Endodermal cell (in vitro differentiated cells): ENCODE results near the gene MACROH2A1. TPM values are rescaled to one million over a fixed set of nuclear protein-coding genes. Genes with fewer than 3 reads are reported as not detected.
A peak's percentile ranks its signal among the peaks of the same experiment; 100 is the strongest.

Source experiments
- DNase-seq: peaks from one replicate; pipeline ENCODE4 v3.0.0-alpha.2; 2017
- H3K27ac ChIP-seq: 2 replicates; pipeline ENCODE4 v1.5.1; 2013; ENCODE audit warnings: mild to moderate bottlenecking, low read depth, low read length, moderate library complexity
- H3K27me3 ChIP-seq: 2 replicates; pipeline ENCODE4 v1.6.1; 2013; ENCODE audit warnings: mild to moderate bottlenecking, low read length, moderate library complexity; ENCODE audit not compliant: insufficient read depth, control insufficient read depth, poor library complexity, severe bottlenecking
- H3K36me3 ChIP-seq: 2 replicates; pipeline ENCODE4 v1.7.0; 2013; ENCODE audit warnings: mild to moderate bottlenecking, low read length, moderate library complexity; ENCODE audit not compliant: control insufficient read depth, insufficient read depth
- H3K4me1 ChIP-seq: one replicate; pipeline ENCODE4 v1.7.0; 2013; ENCODE audit warnings: low read length; ENCODE audit not compliant: control insufficient read depth, insufficient read depth
- H3K4me3 ChIP-seq: 2 replicates; pipeline ENCODE4 v1.5.1; 2013; ENCODE audit warnings: mild to moderate bottlenecking, low read length, moderate library complexity
- H3K9ac ChIP-seq: 2 replicates; pipeline ENCODE4 v1.6.1; 2013; ENCODE audit warnings: mild to moderate bottlenecking, low read length, moderate library complexity; ENCODE audit not compliant: poor library complexity, severe bottlenecking; ENCODE audit errors: extremely low read depth
- H3K9me3 ChIP-seq: 2 replicates; pipeline ENCODE4 v1.6.1; 2013; ENCODE audit warnings: mild to moderate bottlenecking, low read length, moderate library complexity; ENCODE audit not compliant: control insufficient read depth
- H3K27ac Mint-ChIP-seq: 2 replicates; pipeline ENCODE4 v1.8.0; 2020; ENCODE audit warnings: mixed read lengths
- H3K27me3 Mint-ChIP-seq: 2 replicates; pipeline ENCODE4 v1.8.0; 2021; ENCODE audit warnings: mild to moderate bottlenecking, mixed read lengths; ENCODE audit not compliant: insufficient read depth
- H3K36me3 Mint-ChIP-seq: 2 replicates; pipeline ENCODE4 v1.8.0; 2020; ENCODE audit warnings: low read depth, mixed read lengths
- H3K4me1 Mint-ChIP-seq: 2 replicates; pipeline ENCODE4 v1.8.0; 2020; ENCODE audit warnings: mixed read lengths
- H3K4me3 Mint-ChIP-seq: 2 replicates; pipeline ENCODE4 v1.8.0; 2020; ENCODE audit warnings: mild to moderate bottlenecking, moderate library complexity, mixed read lengths
- H3K9me3 Mint-ChIP-seq: 2 replicates; pipeline ENCODE4 v1.8.0; 2020; ENCODE audit warnings: mild to moderate bottlenecking, mixed read lengths
- CTCF ChIP-seq: fragments of 200-600 bp; sonication (generic); conservative IDR thresholded peaks from 2 replicates; pipeline ENCODE4 v1.5.0; 2021; ENCODE audit warnings: antibody characterized with exemption, mild to moderate bottlenecking
- WGBS, 2 experiments: methylation state at CpG; one replicate each; pipeline versions ENCODE4 v1.1.5 to v1.1.7; 2013; ENCODE audit warnings: missing lambda C conversion rate in 2 of 2, mixed read lengths in 1 of 2; ENCODE audit not compliant: insufficient coverage in 1 of 2, insufficient read length in 1 of 2; 5-methylcytosine and 5-hydroxymethylcytosine counted together
- total RNA-seq, 2 donors: library from RNA; stranded (reverse); fragmentation: NEBNext Ultra II Directional in 1 of 2; extraction: Animal tissue kit (Norgen Biotek cat#: 25700) in 1 of 2; gene quantifications; 2 replicates in 1 of 2; 3 replicates in 1 of 2; pipeline ENCODE4 v1.2.1, GENCODE V29; 2021

MACROH2A1 gene
- total RNA-seq, 2 donors from 2014 or later, result 256 to 288 TPM

- Histone ChIP-seq H3K9ac (no peak overlapping the region), H3K27me3 (no peaks in the 10 kb centered on the region), H3K36me3 (peaks cover 67% of the 10 kb centered on the region), H3K27ac (no peak overlapping the region), H3K4me1 (no peaks in the 10 kb centered on the region), H3K4me3 (no peak overlapping the region), H3K9me3 (no peaks in the 10 kb centered on the region)
- H3K4me3 Mint-ChIP-seq, result no peak overlapping the region
- no peak overlapping the region for H3K27ac Mint-ChIP-seq
- WGBS, 2 experiments, result 53 to 64% methylated on average over 5 of the region's 5 CpGs
- peak; percentile 76 for TF ChIP-seq CTCF
- peaks cover 50% of the 10 kb centered on the region for H3K36me3 Mint-ChIP-seq
- no peak for DNase-seq
- peaks cover 7% of the 10 kb centered on the region for H3K4me1 Mint-ChIP-seq
- peaks cover 2% of the 10 kb centered on the region for H3K27me3 Mint-ChIP-seq
- H3K9me3 Mint-ChIP-seq, result no peaks in the 10 kb centered on the region
Measured at GRCh38 chr5:135332519-135333150, 66.4 kb downstream of the MACROH2A1 start.

- H3K27ac ChIP-seq, result no peak overlapping the region
- H3K36me3 Mint-ChIP-seq, result peaks cover 44% of the 10 kb centered on the region
- H3K4me3 Mint-ChIP-seq, result no peak overlapping the region
- peaks cover 56% of the 10 kb centered on the region for H3K36me3 ChIP-seq
- peaks cover 7% of the 10 kb centered on the region for H3K4me1 Mint-ChIP-seq
- no peak overlapping the region for H3K9ac ChIP-seq
- H3K4me1 ChIP-seq, result no peaks in the 10 kb centered on the region
- H3K9me3 ChIP-seq, result no peaks in the 10 kb centered on the region
- WGBS, 2 experiments, result 96 to 97% methylated on average over 2 to 3 of the region's 3 CpGs
- no peak for DNase-seq
- no peaks in the 10 kb centered on the region for H3K9me3 Mint-ChIP-seq
- H3K27ac Mint-ChIP-seq, result no peak overlapping the region
- H3K27me3 Mint-ChIP-seq, result peaks cover 2% of the 10 kb centered on the region
- no peak overlapping the region for H3K4me3 ChIP-seq
- no peaks in the 10 kb centered on the region for H3K27me3 ChIP-seq
- TF ChIP-seq CTCF, result no peak
Measured at GRCh38 chr5:135331612-135332011, 67.4 kb downstream of the MACROH2A1 start.

GRCh38 chr5:135330798-135331096, 68.3 kb downstream of the MACROH2A1 start:
- Mint-ChIP-seq H3K36me3 (peaks cover 38% of the 10 kb centered on the region), H3K4me3 (no peak overlapping the region), H3K27ac (no peak overlapping the region), H3K9me3 (no peaks in the 10 kb centered on the region), H3K27me3 (peaks cover 2% of the 10 kb centered on the region), H3K4me1 (peaks cover 7% of the 10 kb centered on the region)
- Histone ChIP-seq H3K4me1 (no peaks in the 10 kb centered on the region), H3K9me3 (no peaks in the 10 kb centered on the region), H3K4me3 (no peak overlapping the region), H3K36me3 (peaks cover 48% of the 10 kb centered on the region), H3K9ac (no peak overlapping the region), H3K27ac (no peak overlapping the region), H3K27me3 (no peaks in the 10 kb centered on the region)
- TF ChIP-seq CTCF, result no peak
- DNase-seq, result no peak
- WGBS, 2 experiments, result 91 to 100% methylated on average over 2 to 3 of the region's 3 CpGs
